ENCODE measurements around the gene SLC38A10. TPM values are rescaled to one million over a fixed set of nuclear protein-coding genes. Genes with fewer than 3 reads are reported as not detected.

SLC38A10 gene
- total and polyA plus RNA-seq, 7 donors: 7.8 to 88.7 (median 37.9) TPM

- 73 to 84% methylated on average over 11 of the region's 11 CpGs for WGBS, 2 donors
Measured at GRCh38 chr17:81221371-81221841, 73.7 kb downstream of the SLC38A10 start.

DNA sequence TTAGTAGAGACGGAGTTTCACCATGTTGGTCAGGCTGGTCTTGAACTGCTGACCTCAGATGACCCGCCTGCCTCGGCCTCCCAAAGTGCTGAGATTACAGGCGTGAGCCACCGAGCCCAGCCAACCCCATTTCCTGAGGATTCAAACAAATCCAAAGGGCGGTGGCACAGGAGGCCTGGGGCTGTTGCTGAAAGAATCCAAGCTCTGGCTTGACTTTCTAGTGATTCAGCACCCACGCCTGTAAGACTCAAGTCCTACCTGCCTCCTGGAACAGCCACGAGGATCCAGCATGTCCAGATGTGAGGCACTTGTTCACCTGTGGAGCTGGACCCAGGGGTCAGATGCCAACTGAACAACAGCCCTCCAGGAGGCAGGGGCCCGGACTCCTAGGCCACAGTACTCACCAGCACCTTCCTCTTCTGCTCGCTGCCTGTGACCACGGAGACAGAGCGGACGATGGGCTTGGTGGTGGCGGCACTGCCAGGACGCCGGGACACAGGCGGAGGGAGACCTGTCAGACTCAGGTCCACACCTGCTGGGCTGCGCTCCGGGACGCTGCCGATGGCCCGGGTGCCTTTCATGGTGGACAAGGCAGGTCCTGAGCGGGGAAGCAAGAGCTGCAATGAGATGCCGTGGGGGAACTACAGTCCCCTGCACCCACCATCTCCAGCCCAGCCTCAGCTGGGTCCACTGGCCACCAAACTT is 75.5 kb downstream of the SLC38A10 start:
- Histone ChIP-seq H3K4me1 (peaks cover 0 to 25% (median 18%) of the 10 kb centered on the region in 4 donors), H3K36me3 (peaks cover 0 to 7% (median 0%) of the 10 kb centered on the region in 4 donors), H3K27me3 (no peaks in the 10 kb centered on the region), H3K27ac (no peak overlapping the region), H3K4me3 (no peak overlapping the region), H3K9me3 (no peaks in the 10 kb centered on the region)
- DNase-seq: no peak
- TF ChIP-seq POLR2A (IDR thresholded peaks at IDR 0.05) (no peak), POLR2AphosphoS5 (IDR thresholded peaks at IDR 0.05) (no peak), EP300 (IDR thresholded peaks at IDR 0.05) (no peak), CTCF (IDR thresholded peaks at IDR 0.05) (no peak)
- WGBS, 2 donors: 95 to 97% methylated on average over 24 of the region's 24 CpGs
- intact Hi-C loops (cut with DNase I): loop anchor here (10.0 kb wide), 1 partner anchor 185 kb away; the partner anchor contains the start of gene BAIAP2

More at GRCh38 chr17:81221371-81221841, 73.7 kb downstream of the SLC38A10 start:
- Histone ChIP-seq H3K9me3 (no peaks in the 10 kb centered on the region), H3K27ac (no peak overlapping the region), H3K27me3 (no peaks in the 10 kb centered on the region), H3K4me1 (peaks cover 0 to 25% (median 18%) of the 10 kb centered on the region in 4 donors), H3K36me3 (peaks cover 0 to 7% (median 0%) of the 10 kb centered on the region in 4 donors), H3K4me3 (no peak overlapping the region)
- intact Hi-C loops (cut with DNase I): loop anchor here (10.0 kb wide), 1 partner anchor 187 kb away; the partner anchor contains the start of gene BAIAP2
- no peak for DNase-seq
- no peak for TF ChIP-seq POLR2AphosphoS5 (IDR thresholded peaks at IDR 0.05)
- no peak for TF ChIP-seq CTCF (IDR thresholded peaks at IDR 0.05)
- no peak for TF ChIP-seq EP300 (IDR thresholded peaks at IDR 0.05)
- no peak for TF ChIP-seq POLR2A (IDR thresholded peaks at IDR 0.05)

- TF ChIP-seq POLR2A (IDR thresholded peaks at IDR 0.05) (no peak), EP300 (IDR thresholded peaks at IDR 0.05) (no peak), POLR2AphosphoS5 (IDR thresholded peaks at IDR 0.05) (no peak)
- no peaks in the 10 kb centered on the region for H3K9me3 ChIP-seq
Measured at GRCh38 chr17:81218991-81219390, 76.1 kb downstream of the SLC38A10 start.

GRCh38 chr17:81218459-81218858 is 76.6 kb downstream of the SLC38A10 start:
- Histone ChIP-seq H3K27ac (no peak overlapping the region), H3K36me3 (peaks cover 0 to 7% (median 0%) of the 10 kb centered on the region in 4 donors), H3K9me3 (no peaks in the 10 kb centered on the region), H3K4me1 (peaks cover 0 to 20% (median 16%) of the 10 kb centered on the region in 4 donors), H3K27me3 (no peaks in the 10 kb centered on the region), H3K4me3 (no peak overlapping the region)
- WGBS, 2 donors: 91 to 93% methylated on average over 13 of the region's 13 CpGs
- no peak for DNase-seq
- TF ChIP-seq POLR2AphosphoS5 (IDR thresholded peaks at IDR 0.05) (no peak), CTCF (IDR thresholded peaks at IDR 0.05) (no peak), EP300 (IDR thresholded peaks at IDR 0.05) (no peak), POLR2A (IDR thresholded peaks at IDR 0.05) (no peak)
- intact Hi-C loops (cut with DNase I): no loop called here

More at GRCh38 chr17:81218991-81219390, 76.1 kb downstream of the SLC38A10 start:
- Histone ChIP-seq H3K4me1 (peaks cover 0 to 24% (median 18%) of the 10 kb centered on the region in 4 donors), H3K27me3 (no peaks in the 10 kb centered on the region), H3K27ac (no peak overlapping the region), H3K36me3 (peaks cover 0 to 7% (median 0%) of the 10 kb centered on the region in 4 donors), H3K4me3 (no peak overlapping the region)
- WGBS, 2 donors: 96 to 97% methylated on average over 11 of the region's 11 CpGs
- no peak for DNase-seq
- intact Hi-C loops (cut with DNase I): no loop called here

- no peak overlapping the region for H3K4me3 ChIP-seq
- peaks cover 0 to 14% (median 13%) of the 10 kb centered on the region in 4 donors for H3K4me1 ChIP-seq
- H3K27me3 ChIP-seq: no peaks in the 10 kb centered on the region
- DNase-seq: no peak
- H3K36me3 ChIP-seq: peaks cover 0 to 7% (median 0%) of the 10 kb centered on the region in 4 donors
- 94% methylated on average over 18 of the region's 18 CpGs for WGBS, 2 donors
- H3K27ac ChIP-seq: no peak overlapping the region
- intact Hi-C loops (cut with DNase I): no loop called here
- no peak for TF ChIP-seq CTCF (IDR thresholded peaks at IDR 0.05)
- no peaks in the 10 kb centered on the region for H3K9me3 ChIP-seq
Measured at GRCh38 chr17:81217491-81217890, 77.6 kb downstream of the SLC38A10 start.
